GM12873 (cell line): Measurements from ENCODE around the gene PAK6.
A peak's percentile ranks its signal among the peaks of the same experiment; 100 is the strongest.

Experiments
- CTCF ChIP-seq: IDR thresholded peaks from 2 replicates; pipeline ENCODE4 v1.5.1; 2012; ENCODE audit warnings: low read depth, mild to moderate bottlenecking, moderate library complexity, low read length, control low read depth; ENCODE audit not compliant: insufficient read depth; ENCODE audit errors: missing control alignments

Gene PAK6

GRCh38 chr15:40303576-40303975 is 64.7 kb downstream of the PAK6 start:
- no peak for TF ChIP-seq CTCF

GRCh38 chr15:40305281-40305680 is 66.4 kb downstream of the PAK6 start:
- TF ChIP-seq CTCF = no peak

GRCh38 chr15:40306371-40306770 is 67.5 kb downstream of the PAK6 start:
- no peak for TF ChIP-seq CTCF

- no peak for TF ChIP-seq CTCF
Observed at GRCh38 chr15:40306908-40307307, 68.0 kb downstream of the PAK6 start.

- peak; percentile 64 for TF ChIP-seq CTCF
Observed at GRCh38 chr15:40307421-40308211, 68.8 kb downstream of the PAK6 start, which contains the start of gene PLCB2. Gene PLCB2, minus strand, starts transcription at chr15:40307935. Its CDS starts 263 bp downstream, at chr15:40307672.

GRCh38 chr15:40309344-40309862 is 70.5 kb downstream of the PAK6 start:
- TF ChIP-seq CTCF = no peak

GRCh38 chr15:40310001-40310959 is 71.4 kb downstream of the PAK6 start:
- peak; percentile 88 for TF ChIP-seq CTCF
